Measurements from ENCODE around the gene DEPDC1.
"Not testable (repeated sequence)": the region's sequence is repeated elsewhere in the genome, so short reads cannot be mapped to it uniquely, and the experiment has no call there.

DEPDC1 gene

GRCh38 chr1:68478662-68479061 is 18.2 kb downstream of the DEPDC1 start:
- no peaks in the 10 kb centered on the region for H3K4me1 ChIP-seq
- H3K4me2 ChIP-seq (ENCODE audit: low read length) = no peak overlapping the region
- TF ChIP-seq, protein P1, sequence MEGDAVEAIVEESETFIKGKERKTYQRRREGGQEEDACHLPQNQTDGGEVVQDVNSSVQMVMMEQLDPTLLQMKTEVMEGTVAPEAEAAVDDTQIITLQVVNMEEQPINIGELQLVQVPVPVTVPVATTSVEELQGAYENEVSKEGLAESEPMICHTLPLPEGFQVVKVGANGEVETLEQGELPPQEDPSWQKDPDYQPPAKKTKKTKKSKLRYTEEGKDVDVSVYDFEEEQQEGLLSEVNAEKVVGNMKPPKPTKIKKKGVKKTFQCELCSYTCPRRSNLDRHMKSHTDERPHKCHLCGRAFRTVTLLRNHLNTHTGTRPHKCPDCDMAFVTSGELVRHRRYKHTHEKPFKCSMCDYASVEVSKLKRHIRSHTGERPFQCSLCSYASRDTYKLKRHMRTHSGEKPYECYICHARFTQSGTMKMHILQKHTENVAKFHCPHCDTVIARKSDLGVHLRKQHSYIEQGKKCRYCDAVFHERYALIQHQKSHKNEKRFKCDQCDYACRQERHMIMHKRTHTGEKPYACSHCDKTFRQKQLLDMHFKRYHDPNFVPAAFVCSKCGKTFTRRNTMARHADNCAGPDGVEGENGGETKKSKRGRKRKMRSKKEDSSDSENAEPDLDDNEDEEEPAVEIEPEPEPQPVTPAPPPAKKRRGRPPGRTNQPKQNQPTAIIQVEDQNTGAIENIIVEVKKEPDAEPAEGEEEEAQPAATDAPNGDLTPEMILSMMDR (IDR thresholded peaks at IDR 0.05) = no peak
- H3K27ac ChIP-seq = no peak overlapping the region
- no peaks in the 10 kb centered on the region for H3K27me3 ChIP-seq (ENCODE audit: control insufficient read depth, insufficient read depth, low read length)
- H3K9me3 ChIP-seq (ENCODE audit: control insufficient read depth, low read length) = no peaks in the 10 kb centered on the region
- H3K9ac ChIP-seq = no peak overlapping the region
- H3K36me3 ChIP-seq (ENCODE audit: control insufficient read depth, insufficient read depth, low read length) = no peaks in the 10 kb centered on the region
- no peak overlapping the region for H2AFZ ChIP-seq
- H3K79me2 ChIP-seq = no peaks in the 10 kb centered on the region
- H3K4me3 ChIP-seq (ENCODE audit: low read depth, low read length) = no peak overlapping the region

DNA sequence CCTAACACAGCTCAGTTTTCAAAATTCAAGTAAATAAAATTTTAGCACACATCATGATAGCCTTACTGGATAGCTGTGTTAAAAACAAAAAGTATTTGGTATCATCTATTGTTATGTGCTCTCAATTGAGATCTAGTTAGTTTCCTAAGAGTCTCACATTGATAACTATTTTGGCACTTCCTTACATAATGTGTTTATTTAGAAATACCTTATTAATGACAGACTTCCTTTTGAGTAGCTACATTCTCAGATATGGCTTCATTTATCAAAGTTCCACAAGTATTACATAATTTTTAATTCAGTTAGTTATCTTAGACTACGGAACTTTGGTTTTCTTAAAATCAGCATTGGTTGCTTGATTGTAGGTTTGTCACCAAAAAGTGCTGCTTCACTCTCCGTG is 20.3 kb downstream of the DEPDC1 start:
- not testable (repeated sequence) for H3K4me2 ChIP-seq (ENCODE audit: low read length); H3K9me3 ChIP-seq (ENCODE audit: control insufficient read depth, low read length); H3K36me3 ChIP-seq (ENCODE audit: control insufficient read depth, insufficient read depth, low read length); H3K4me1 ChIP-seq; H3K27me3 ChIP-seq (ENCODE audit: control insufficient read depth, insufficient read depth, low read length); H2AFZ ChIP-seq; H3K4me3 ChIP-seq (ENCODE audit: low read depth, low read length); H3K27ac ChIP-seq; H3K79me2 ChIP-seq; H3K9ac ChIP-seq

- H3K9ac ChIP-seq = no peak overlapping the region
- no peak overlapping the region for H3K27ac ChIP-seq
- no peaks in the 10 kb centered on the region for H3K27me3 ChIP-seq (ENCODE audit: control insufficient read depth, insufficient read depth, low read length)
- H3K9me3 ChIP-seq (ENCODE audit: control insufficient read depth, low read length) = no peaks in the 10 kb centered on the region
- TF ChIP-seq, protein P1 (IDR thresholded peaks at IDR 0.05) = no peak
- no peaks in the 10 kb centered on the region for H3K36me3 ChIP-seq (ENCODE audit: control insufficient read depth, insufficient read depth, low read length)
- no peaks in the 10 kb centered on the region for H3K79me2 ChIP-seq
- no peak overlapping the region for H3K4me2 ChIP-seq (ENCODE audit: low read length)
- H2AFZ ChIP-seq = no peak overlapping the region
- H3K4me1 ChIP-seq = no peaks in the 10 kb centered on the region
- no peak overlapping the region for H3K4me3 ChIP-seq (ENCODE audit: low read depth, low read length)
Measured at GRCh38 chr1:68473060-68473459, 23.8 kb downstream of the DEPDC1 start.

DNA sequence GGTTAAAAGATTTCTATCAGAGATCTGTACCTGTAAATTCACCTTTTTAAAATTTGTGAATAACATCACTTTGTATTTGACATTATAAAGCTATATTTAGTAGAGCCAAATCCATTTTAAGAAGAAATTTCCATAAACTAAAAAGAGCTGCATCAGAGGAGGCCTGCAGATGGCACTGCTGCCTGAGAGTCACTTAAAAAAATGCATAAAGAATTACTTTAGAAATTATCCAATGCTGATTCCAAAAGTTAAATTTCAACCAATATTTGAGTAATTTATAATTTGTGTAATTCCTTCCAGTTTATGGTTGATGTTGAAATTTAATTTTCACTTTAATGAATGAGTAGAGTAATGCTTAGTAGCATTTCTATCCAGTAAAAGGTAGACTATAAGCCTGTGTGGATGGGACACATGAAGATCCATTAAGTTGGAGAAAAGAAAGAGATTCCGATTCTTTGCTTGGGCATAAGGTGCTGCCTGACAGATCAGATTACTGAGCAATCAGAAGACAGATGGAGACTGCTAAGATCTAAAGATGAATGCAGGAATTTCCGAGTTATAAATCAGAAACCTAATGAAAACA is 26.4 kb downstream of the DEPDC1 start:
- Histone ChIP-seq H2AFZ (no peak overlapping the region), H3K79me2 (no peaks in the 10 kb centered on the region), H3K9ac (no peak overlapping the region), H3K27ac (no peak overlapping the region), H3K36me3 (ENCODE audit: control insufficient read depth, insufficient read depth, low read length) (no peaks in the 10 kb centered on the region), H3K4me2 (ENCODE audit: low read length) (no peak overlapping the region), H3K9me3 (ENCODE audit: control insufficient read depth, low read length) (no peaks in the 10 kb centered on the region), H3K4me3 (ENCODE audit: low read depth, low read length) (no peak overlapping the region), H3K27me3 (ENCODE audit: control insufficient read depth, insufficient read depth, low read length) (no peaks in the 10 kb centered on the region), H3K4me1 (no peaks in the 10 kb centered on the region)
- TF ChIP-seq, protein P1 (IDR thresholded peaks at IDR 0.05) = peak; percentile 42

GRCh38 chr1:68464891-68465290 is 32.0 kb downstream of the DEPDC1 start:
- Histone ChIP-seq H3K79me2 (no peaks in the 10 kb centered on the region), H3K9ac (no peak overlapping the region), H3K9me3 (ENCODE audit: control insufficient read depth, low read length) (no peaks in the 10 kb centered on the region), H3K36me3 (ENCODE audit: control insufficient read depth, insufficient read depth, low read length) (peaks cover 3% of the 10 kb centered on the region), H3K27me3 (ENCODE audit: control insufficient read depth, insufficient read depth, low read length) (no peaks in the 10 kb centered on the region), H3K4me2 (ENCODE audit: low read length) (no peak overlapping the region), H3K4me1 (no peaks in the 10 kb centered on the region), H2AFZ (no peak overlapping the region), H3K4me3 (ENCODE audit: low read depth, low read length) (no peak overlapping the region), H3K27ac (no peak overlapping the region)
- TF ChIP-seq, protein P1 (IDR thresholded peaks at IDR 0.05) = no peak

Data from parathyroid adenoma (tissue), 2 donors.